H9 (cell line): ENCODE results near the gene GHITM. TPM values are rescaled to one million over a fixed set of nuclear protein-coding genes. Genes with fewer than 3 reads are reported as not detected.

Source experiments
- DNase-seq: peaks from one replicate; pipeline ENCODE4 v3.0.0-alpha.2; 2017
- H2AFZ ChIP-seq: one replicate; pipeline ENCODE4 v1.6.1; 2013; ENCODE audit warnings: mild to moderate bottlenecking, low read length, control low read depth, moderate library complexity
- H2AK5ac ChIP-seq: 2 replicates; pipeline ENCODE4 v1.6.1; 2013; ENCODE audit warnings: low read length, control low read depth, mixed read lengths; ENCODE audit not compliant: insufficient read length
- H2BK120ac ChIP-seq: one replicate; pipeline ENCODE4 v1.6.1; 2013; ENCODE audit warnings: low read depth, mild to moderate bottlenecking, low read length, control low read depth, inconsistent platforms; ENCODE audit not compliant: poor library complexity, severe bottlenecking
- H2BK12ac ChIP-seq: 2 replicates; pipeline ENCODE4 v1.6.1; 2013; ENCODE audit warnings: low read length, control low read depth, mixed read lengths, low read depth; ENCODE audit not compliant: insufficient read length
- H2BK15ac ChIP-seq: 2 replicates; pipeline ENCODE4 v1.6.1; 2013; ENCODE audit warnings: low read depth, low read length, control low read depth
- H2BK20ac ChIP-seq: one replicate; pipeline ENCODE4 v1.6.1; 2013; ENCODE audit warnings: low read depth, mild to moderate bottlenecking, low read length, control low read depth, inconsistent platforms; ENCODE audit not compliant: poor library complexity, severe bottlenecking
- H2BK5ac ChIP-seq: 2 replicates; pipeline ENCODE4 v1.6.1; 2013; ENCODE audit warnings: low read length, control low read depth, mixed read lengths; ENCODE audit not compliant: insufficient read length
- H3K14ac ChIP-seq: 2 replicates; pipeline ENCODE4 v1.6.1; 2013; ENCODE audit warnings: low read length, control low read depth; ENCODE audit not compliant: insufficient read depth
- H3K18ac ChIP-seq: 2 replicates; pipeline ENCODE4 v1.6.1; 2013; ENCODE audit warnings: low read depth, mild to moderate bottlenecking, mixed read lengths, low read length, control low read depth; ENCODE audit not compliant: insufficient read length
- H3K23ac ChIP-seq: 2 replicates; pipeline ENCODE4 v1.6.1; 2013; ENCODE audit warnings: low read length, control low read depth, mixed read lengths, low read depth; ENCODE audit not compliant: insufficient read length
- H3K23me2 ChIP-seq: 2 replicates; pipeline ENCODE4 v1.6.1; 2013; ENCODE audit warnings: low read depth, mild to moderate bottlenecking, mixed read lengths, low read length, control low read depth; ENCODE audit not compliant: insufficient read length, poor library complexity, severe bottlenecking
- H3K27ac ChIP-seq: 2 replicates; pipeline ENCODE4 v1.5.1; 2013; ENCODE audit warnings: low read length, control low read depth, mixed read lengths, low read depth; ENCODE audit not compliant: insufficient read length
- H3K27me3 ChIP-seq: 2 replicates; pipeline ENCODE4 v1.6.1; 2013; ENCODE audit warnings: low read length, control low read depth, inconsistent platforms; ENCODE audit not compliant: insufficient read depth
- H3K4ac ChIP-seq: 2 replicates; pipeline ENCODE4 v1.6.1; 2013; ENCODE audit warnings: low read depth, mild to moderate bottlenecking, control low read depth, inconsistent platforms, low read length, moderate library complexity
- H3K4me1 ChIP-seq: 2 replicates; pipeline ENCODE4 v1.6.1; 2013; ENCODE audit warnings: low read length, control low read depth, inconsistent platforms; ENCODE audit not compliant: insufficient read depth
- H3K4me2 ChIP-seq: 2 replicates; pipeline ENCODE4 v1.6.1; 2013; ENCODE audit warnings: low read length, control low read depth, mixed read lengths; ENCODE audit not compliant: insufficient read length, insufficient read depth
- H3K56ac ChIP-seq: 2 replicates; pipeline ENCODE4 v1.6.1; 2013; ENCODE audit warnings: low read depth, mild to moderate bottlenecking, mixed read lengths, low read length, control low read depth; ENCODE audit not compliant: insufficient read length
- H3K79me1 ChIP-seq: 2 replicates; pipeline ENCODE4 v1.6.1; 2013; ENCODE audit warnings: low read depth, mild to moderate bottlenecking, moderate library complexity, low read length, control low read depth, inconsistent platforms; ENCODE audit not compliant: insufficient read depth, poor library complexity, severe bottlenecking
- H3K79me2 ChIP-seq: 2 replicates; pipeline ENCODE4 v1.6.1; 2013; ENCODE audit warnings: low read length, control low read depth, inconsistent platforms; ENCODE audit not compliant: insufficient read depth
- H3K9ac ChIP-seq: 2 replicates; pipeline ENCODE4 v1.6.1; 2013; ENCODE audit warnings: low read length, control low read depth, mixed read lengths; ENCODE audit not compliant: insufficient read length; ENCODE audit errors: extremely low read depth
- H3K9me3 ChIP-seq: one replicate; pipeline ENCODE4 v1.6.1; 2013; ENCODE audit warnings: low read depth, low read length, inconsistent platforms; ENCODE audit not compliant: control insufficient read depth
- H3T11ph ChIP-seq: one replicate; pipeline ENCODE4 v1.6.1; 2013; ENCODE audit warnings: mild to moderate bottlenecking, low read length, control low read depth, inconsistent platforms
- H4K20me1 ChIP-seq: one replicate; pipeline ENCODE4 v1.6.1; 2013; ENCODE audit not compliant: control insufficient read depth, insufficient read length, insufficient read depth
- H4K5ac ChIP-seq: 2 replicates; pipeline ENCODE4 v1.6.1; 2013; ENCODE audit warnings: low read depth, mild to moderate bottlenecking, mixed read lengths, low read length, control low read depth; ENCODE audit not compliant: insufficient read length
- H4K8ac ChIP-seq: replicated peaks from 2 replicates; pipeline ENCODE4 v1.6.1; 2013; ENCODE audit warnings: low read length, control low read depth, mixed read lengths, low read depth; ENCODE audit not compliant: insufficient read length
- H4K91ac ChIP-seq: 2 replicates; pipeline ENCODE4 v1.6.1; 2013; ENCODE audit warnings: low read depth, mild to moderate bottlenecking, moderate library complexity, mixed read lengths, low read length, control low read depth; ENCODE audit not compliant: insufficient read length
- H3K27ac Mint-ChIP-seq, 3 experiments: 2 replicates in 2 of 3; 3 replicates in 1 of 3; pipeline ENCODE4 v1.8.0; 2020 to 2021; ENCODE audit warnings: mixed read lengths in 3 of 3, mild to moderate bottlenecking in 1 of 3, moderate library complexity in 1 of 3
- H3K27me3 Mint-ChIP-seq: 2 replicates; pipeline ENCODE4 v1.8.0; 2021; ENCODE audit warnings: low read depth, mild to moderate bottlenecking, moderate library complexity, mixed read lengths
- H3K36me3 Mint-ChIP-seq, 3 experiments: 2 replicates in 2 of 3; 3 replicates in 1 of 3; pipeline ENCODE4 v1.8.0; 2020 to 2021; ENCODE audit warnings: low read depth in 3 of 3, mixed read lengths in 3 of 3; ENCODE audit not compliant: insufficient read depth in 1 of 3
- H3K4me1 Mint-ChIP-seq, 2 experiments: 2 replicates each; pipeline ENCODE4 v1.8.0; 2020; ENCODE audit warnings: mixed read lengths in 2 of 2
- H3K4me3 Mint-ChIP-seq, 2 experiments: 2 replicates in 1 of 2; 3 replicates in 1 of 2; pipeline ENCODE4 v1.8.0; 2020 to 2021; ENCODE audit warnings: mild to moderate bottlenecking in 2 of 2, mixed read lengths in 2 of 2, moderate library complexity in 1 of 2
- H3K9me3 Mint-ChIP-seq, 2 experiments: 2 replicates in 1 of 2; 3 replicates in 1 of 2; pipeline ENCODE4 v1.8.0; 2020; ENCODE audit warnings: mild to moderate bottlenecking in 2 of 2, mixed read lengths in 2 of 2, moderate library complexity in 1 of 2
- WGBS: extraction: QIAGEN DNeasy Blood & Tissue Kit; methylation state at CpG from one replicate; pipeline ENCODE4 v1.1.7; 2013; ENCODE audit warnings: missing lambda C conversion rate, low lambda C conversion rate, mixed read lengths; ENCODE audit not compliant: insufficient read length; ENCODE audit errors: extremely low coverage; 5-methylcytosine and 5-hydroxymethylcytosine counted together
- total RNA-seq: library from RNA; stranded (reverse); gene quantifications from 2 replicates; pipeline ENCODE4 v1.2.1, GENCODE V29; 2021
- TF ChIP-seq, protein P1 (sequence below): fragments of 200-600 bp; sonication (generic); conservative IDR thresholded peaks from 3 replicates; pipeline ENCODE4 v1.8.0; 2021; ENCODE audit warnings: antibody characterized with exemption, mild to moderate bottlenecking

Gene GHITM
- total RNA-seq, 1 experiment from 2014 or later = 95.6 TPM

GRCh38 chr10:84177541-84178141 lies 38.3 kb downstream of the GHITM start:
- Mint-ChIP-seq H3K9me3 (peaks cover 7 to 10% of the 10 kb centered on the region in 2 experiments; a peak in 4 of 5 replicates), H3K36me3 (peaks cover 0 to 8% (median 3%) of the 10 kb centered on the region in 3 experiments; a peak in 4 of 7 replicates), H3K4me3 (no peak overlapping the region), H3K27me3 (peaks cover 3% of the 10 kb centered on the region), H3K27ac (no peak overlapping the region), H3K4me1 (no peaks in the 10 kb centered on the region)
- TF ChIP-seq, protein P1, sequence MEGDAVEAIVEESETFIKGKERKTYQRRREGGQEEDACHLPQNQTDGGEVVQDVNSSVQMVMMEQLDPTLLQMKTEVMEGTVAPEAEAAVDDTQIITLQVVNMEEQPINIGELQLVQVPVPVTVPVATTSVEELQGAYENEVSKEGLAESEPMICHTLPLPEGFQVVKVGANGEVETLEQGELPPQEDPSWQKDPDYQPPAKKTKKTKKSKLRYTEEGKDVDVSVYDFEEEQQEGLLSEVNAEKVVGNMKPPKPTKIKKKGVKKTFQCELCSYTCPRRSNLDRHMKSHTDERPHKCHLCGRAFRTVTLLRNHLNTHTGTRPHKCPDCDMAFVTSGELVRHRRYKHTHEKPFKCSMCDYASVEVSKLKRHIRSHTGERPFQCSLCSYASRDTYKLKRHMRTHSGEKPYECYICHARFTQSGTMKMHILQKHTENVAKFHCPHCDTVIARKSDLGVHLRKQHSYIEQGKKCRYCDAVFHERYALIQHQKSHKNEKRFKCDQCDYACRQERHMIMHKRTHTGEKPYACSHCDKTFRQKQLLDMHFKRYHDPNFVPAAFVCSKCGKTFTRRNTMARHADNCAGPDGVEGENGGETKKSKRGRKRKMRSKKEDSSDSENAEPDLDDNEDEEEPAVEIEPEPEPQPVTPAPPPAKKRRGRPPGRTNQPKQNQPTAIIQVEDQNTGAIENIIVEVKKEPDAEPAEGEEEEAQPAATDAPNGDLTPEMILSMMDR = no peak
- no peaks in the 10 kb centered on the region for H3K23me2 ChIP-seq
- no peak overlapping the region for H2BK5ac ChIP-seq
- DNase-seq = no peak
- no peak overlapping the region for H3K14ac ChIP-seq
- no peak overlapping the region for H3K23ac ChIP-seq
- WGBS = no CpG with 5 or more reads among the region's 8 CpGs
- H3K27me3 ChIP-seq = no peaks in the 10 kb centered on the region; the same call in 1 of the 2 replicates
- no peak overlapping the region for H2BK12ac ChIP-seq
- H3K79me2 ChIP-seq = no peaks in the 10 kb centered on the region
- H3K4me1 ChIP-seq = peaks cover 3% of the 10 kb centered on the region; the same call in 1 of the 2 replicates
- no peak overlapping the region for H3K9ac ChIP-seq
- no peaks in the 10 kb centered on the region for H4K20me1 ChIP-seq
- H4K5ac ChIP-seq = no peak overlapping the region
- no peak overlapping the region for H2BK15ac ChIP-seq
- no peak overlapping the region for H4K91ac ChIP-seq
- H2BK20ac ChIP-seq = no peak overlapping the region
- H3K18ac ChIP-seq = no peak overlapping the region
- no peak overlapping the region for H3K4ac ChIP-seq
- no peak overlapping the region for H2AK5ac ChIP-seq
- H2BK120ac ChIP-seq = no peak overlapping the region
- H3T11ph ChIP-seq = no peak overlapping the region
- no peak overlapping the region for H3K27ac ChIP-seq
- H3K4me2 ChIP-seq = no peak overlapping the region
- H2AFZ ChIP-seq = no peak overlapping the region
- H3K9me3 ChIP-seq = no peaks in the 10 kb centered on the region
- no peaks in the 10 kb centered on the region for H3K79me1 ChIP-seq
- H4K8ac ChIP-seq = no peak overlapping the region
- no peak overlapping the region for H3K56ac ChIP-seq
